ENCODE measurements around the gene NKAIN2.
"Not testable (repeated sequence)": the region's sequence is repeated elsewhere in the genome, so short reads cannot be mapped to it uniquely, and the experiment has no call there.

The NKAIN2 gene

GRCh38 chr6:124722141-124722878, 918.6 kb downstream of the NKAIN2 start:
- DNase-seq: no peak

- DNase-seq: no peak
These were observed 920.0 kb downstream of the NKAIN2 start for GRCh38 chr6:124723671-124724070.

GRCh38 chr6:124737804-124738203, 934.1 kb downstream of the NKAIN2 start:
- DNase-seq: not testable (repeated sequence)

GRCh38 chr6:124738482-124738881, 934.8 kb downstream of the NKAIN2 start:
- no peak for DNase-seq

GRCh38 chr6:124741341-124741740, 937.7 kb downstream of the NKAIN2 start:
- DNase-seq: no peak

GRCh38 chr6:124742971-124743370, 939.3 kb downstream of the NKAIN2 start:
- DNase-seq: no peak

GRCh38 chr6:124743420-124743819, 939.8 kb downstream of the NKAIN2 start:
- no peak for DNase-seq

- DNase-seq: no peak
These were observed 943.7 kb downstream of the NKAIN2 start for GRCh38 chr6:124747349-124747748.

GRCh38 chr6:124748778-124749177, 945.1 kb downstream of the NKAIN2 start:
- DNase-seq: no peak

- no peak for DNase-seq
These were observed 949.3 kb downstream of the NKAIN2 start for GRCh38 chr6:124753001-124753400.

- no peak for DNase-seq
These were observed 950.0 kb downstream of the NKAIN2 start for GRCh38 chr6:124753562-124754105.

GRCh38 chr6:124755321-124755720, 951.7 kb downstream of the NKAIN2 start:
- DNase-seq: no peak

- DNase-seq: no peak
These were observed 953.9 kb downstream of the NKAIN2 start for GRCh38 chr6:124757560-124757959.

GRCh38 chr6:124758663-124759062, 955.0 kb downstream of the NKAIN2 start:
- no peak for DNase-seq

- DNase-seq: no peak
These were observed 961.6 kb downstream of the NKAIN2 start for GRCh38 chr6:124765280-124765679.

- no peak for DNase-seq
These were observed 964.6 kb downstream of the NKAIN2 start for GRCh38 chr6:124768224-124768623.

- DNase-seq: no peak
These were observed 966.3 kb downstream of the NKAIN2 start for GRCh38 chr6:124769811-124770544.

GRCh38 chr6:124770784-124771183, 967.1 kb downstream of the NKAIN2 start:
- no peak for DNase-seq

GRCh38 chr6:124772733-124773319, 969.2 kb downstream of the NKAIN2 start:
- DNase-seq: no peak

- no peak for DNase-seq
These were observed 971.5 kb downstream of the NKAIN2 start for GRCh38 chr6:124775121-124775520.

GRCh38 chr6:124777863-124778262, 974.2 kb downstream of the NKAIN2 start:
- DNase-seq: no peak

GRCh38 chr6:124780623-124781022, 977.0 kb downstream of the NKAIN2 start:
- no peak for DNase-seq

GRCh38 chr6:124783344-124783743, 979.7 kb downstream of the NKAIN2 start:
- no peak for DNase-seq

- DNase-seq: no peak
These were observed 987.5 kb downstream of the NKAIN2 start for GRCh38 chr6:124791156-124791555.
